Astrocyte (in vitro differentiated cells and primary cell): ENCODE data around the gene UBAC2. TPM values are rescaled to one million over a fixed set of nuclear protein-coding genes. Genes with fewer than 3 reads are reported as not detected.

Experiments
- DNase-seq: peaks from one replicate; pipeline ENCODE4 v3.0.0-alpha.2; 2010; ENCODE audit warnings: low read depth
- FAIRE-seq: peaks from 2 replicates; lab custom pipeline; 2011; peaks lifted over from hg19 to GRCh38; lab: Jason Lieb, UNC
- H2AFZ ChIP-seq: 2 replicates; pipeline ENCODE4 v1.6.0; 2012; ENCODE audit warnings: low read depth, low read length, inconsistent platforms
- H3K27ac ChIP-seq: 2 replicates; pipeline ENCODE4 v1.5.1; 2011; ENCODE audit warnings: low read depth, low read length, inconsistent platforms
- H3K27me3 ChIP-seq: 2 replicates; pipeline ENCODE4 v1.6.0; 2011; ENCODE audit warnings: low read length, inconsistent platforms; ENCODE audit not compliant: insufficient read depth
- H3K36me3 ChIP-seq: 2 replicates; pipeline ENCODE4 v1.5.1; 2011; ENCODE audit warnings: low read length, inconsistent platforms; ENCODE audit not compliant: insufficient read depth
- H3K4me1 ChIP-seq: 2 replicates; pipeline ENCODE4 v1.5.1; 2011; ENCODE audit warnings: low read length, inconsistent platforms; ENCODE audit not compliant: insufficient read depth
- H3K4me2 ChIP-seq: 2 replicates; pipeline ENCODE4 v1.6.0; 2012; ENCODE audit warnings: low read length, inconsistent platforms
- H3K4me3 ChIP-seq: 2 replicates; pipeline ENCODE4 v1.5.1; 2011; ENCODE audit warnings: low read depth, mild to moderate bottlenecking, low read length, inconsistent platforms; ENCODE audit not compliant: insufficient read depth
- H3K79me2 ChIP-seq: 2 replicates; pipeline ENCODE4 v1.6.0; 2012; ENCODE audit warnings: mild to moderate bottlenecking, low read length, inconsistent platforms; ENCODE audit not compliant: insufficient read depth
- H3K9ac ChIP-seq: 2 replicates; pipeline ENCODE4 v1.6.0; 2012; ENCODE audit warnings: mild to moderate bottlenecking, low read length, inconsistent platforms
- H3K9me3 ChIP-seq: 2 replicates; pipeline ENCODE4 v1.5.1; 2012; ENCODE audit warnings: low read depth, mild to moderate bottlenecking, low read length, inconsistent platforms; ENCODE audit not compliant: insufficient read depth
- H4K20me1 ChIP-seq: 2 replicates; pipeline ENCODE4 v1.6.0; 2012; ENCODE audit warnings: low read length, inconsistent platforms; ENCODE audit not compliant: insufficient read depth
- H3K27ac Mint-ChIP-seq: one replicate; pipeline ENCODE4 v1.8.0; 2021; ENCODE audit warnings: mild to moderate bottlenecking, mixed read lengths; ENCODE audit not compliant: unreplicated experiment
- H3K27me3 Mint-ChIP-seq: one replicate; pipeline ENCODE4 v1.8.0; 2021; ENCODE audit warnings: low read depth, mixed read lengths; ENCODE audit not compliant: unreplicated experiment
- H3K36me3 Mint-ChIP-seq: one replicate; pipeline ENCODE4 v1.8.0; 2021; ENCODE audit warnings: low read depth, mixed read lengths; ENCODE audit not compliant: unreplicated experiment
- H3K4me1 Mint-ChIP-seq: one replicate; pipeline ENCODE4 v1.8.0; 2021; ENCODE audit warnings: low read depth, mixed read lengths; ENCODE audit not compliant: unreplicated experiment
- H3K4me3 Mint-ChIP-seq: one replicate; pipeline ENCODE4 v1.8.0; 2021; ENCODE audit warnings: mild to moderate bottlenecking, moderate library complexity, mixed read lengths; ENCODE audit not compliant: unreplicated experiment
- H3K9me3 Mint-ChIP-seq: one replicate; pipeline ENCODE4 v1.8.0; 2021; ENCODE audit warnings: mild to moderate bottlenecking, mixed read lengths; ENCODE audit not compliant: unreplicated experiment
- EZH2 ChIP-seq: IDR thresholded peaks from 2 replicates; pipeline ENCODE4 v1.6.1; 2012; ENCODE audit warnings: mild to moderate bottlenecking, low read length, inconsistent platforms; ENCODE audit not compliant: insufficient read depth
- total RNA-seq: library from RNA; stranded (reverse); gene quantifications from 2 replicates; pipeline ENCODE4 v1.2.1, GENCODE V29; 2021
- TF ChIP-seq, protein P1 (sequence below): IDR thresholded peaks from 2 replicates; pipeline ENCODE4 v1.5.1; 2011; ENCODE audit warnings: low read depth, mild to moderate bottlenecking, inconsistent platforms, low read length, moderate library complexity; ENCODE audit not compliant: insufficient read depth

UBAC2 gene
- total RNA-seq, 1 donor from 2014 or later, result 61.0 TPM

- Mint-ChIP-seq H3K9me3 (no peaks in the 10 kb centered on the region), H3K27ac (no peak overlapping the region), H3K4me1 (peaks cover 3% of the 10 kb centered on the region), H3K27me3 (peaks cover 2% of the 10 kb centered on the region), H3K36me3 (no peaks in the 10 kb centered on the region), H3K4me3 (no peak overlapping the region)
- Histone ChIP-seq H3K27me3 (peaks cover 7% of the 10 kb centered on the region), H3K4me3 (no peak overlapping the region), H3K9me3 (no peaks in the 10 kb centered on the region), H3K4me2 (no peak overlapping the region), H3K4me1 (no peaks in the 10 kb centered on the region), H3K79me2 (no peaks in the 10 kb centered on the region), H4K20me1 (no peaks in the 10 kb centered on the region), H3K27ac (no peak overlapping the region), H3K36me3 (no peaks in the 10 kb centered on the region), H3K9ac (no peak overlapping the region), H2AFZ (no peak overlapping the region)
- TF ChIP-seq EZH2, result no peak
- TF ChIP-seq, protein P1, sequence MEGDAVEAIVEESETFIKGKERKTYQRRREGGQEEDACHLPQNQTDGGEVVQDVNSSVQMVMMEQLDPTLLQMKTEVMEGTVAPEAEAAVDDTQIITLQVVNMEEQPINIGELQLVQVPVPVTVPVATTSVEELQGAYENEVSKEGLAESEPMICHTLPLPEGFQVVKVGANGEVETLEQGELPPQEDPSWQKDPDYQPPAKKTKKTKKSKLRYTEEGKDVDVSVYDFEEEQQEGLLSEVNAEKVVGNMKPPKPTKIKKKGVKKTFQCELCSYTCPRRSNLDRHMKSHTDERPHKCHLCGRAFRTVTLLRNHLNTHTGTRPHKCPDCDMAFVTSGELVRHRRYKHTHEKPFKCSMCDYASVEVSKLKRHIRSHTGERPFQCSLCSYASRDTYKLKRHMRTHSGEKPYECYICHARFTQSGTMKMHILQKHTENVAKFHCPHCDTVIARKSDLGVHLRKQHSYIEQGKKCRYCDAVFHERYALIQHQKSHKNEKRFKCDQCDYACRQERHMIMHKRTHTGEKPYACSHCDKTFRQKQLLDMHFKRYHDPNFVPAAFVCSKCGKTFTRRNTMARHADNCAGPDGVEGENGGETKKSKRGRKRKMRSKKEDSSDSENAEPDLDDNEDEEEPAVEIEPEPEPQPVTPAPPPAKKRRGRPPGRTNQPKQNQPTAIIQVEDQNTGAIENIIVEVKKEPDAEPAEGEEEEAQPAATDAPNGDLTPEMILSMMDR, result no peak
- DNase-seq (no peak), FAIRE-seq (no peak)
These were observed 43.6 kb upstream of the UBAC2 start for GRCh38 chr13:99157046-99157445.

DNA sequence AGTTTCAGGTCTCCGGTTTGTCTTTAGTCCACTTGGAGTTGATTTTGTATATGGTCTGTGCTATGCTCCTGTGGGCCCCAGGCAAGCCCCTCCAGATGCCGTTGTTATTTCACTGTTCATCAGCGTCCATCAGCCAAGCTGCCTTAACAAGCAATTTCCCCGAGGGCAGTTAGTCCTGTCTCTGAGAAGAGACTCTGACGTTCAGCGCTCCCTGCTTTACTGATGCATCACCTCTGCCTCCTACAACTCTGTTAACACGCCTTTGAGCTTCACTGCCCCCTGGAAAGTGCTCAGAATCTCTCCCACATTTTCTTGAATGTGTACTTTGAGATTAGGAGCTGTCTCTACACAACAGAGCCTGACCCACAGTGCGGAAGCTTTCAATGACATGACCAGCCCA is 41.8 kb upstream of the UBAC2 start:
- peaks cover 3% of the 10 kb centered on the region for H3K4me1 Mint-ChIP-seq
- H3K9ac ChIP-seq, result no peak overlapping the region
- no peak overlapping the region for H3K27ac ChIP-seq
- no peaks in the 10 kb centered on the region for H3K9me3 ChIP-seq
- H3K4me2 ChIP-seq, result no peak overlapping the region
- H3K36me3 Mint-ChIP-seq, result no peaks in the 10 kb centered on the region
- peaks cover 2% of the 10 kb centered on the region for H3K27me3 Mint-ChIP-seq
- H2AFZ ChIP-seq, result no peak overlapping the region
- no peaks in the 10 kb centered on the region for H3K4me1 ChIP-seq
- DNase-seq (no peak), FAIRE-seq (peak; percentile 23)
- no peak overlapping the region for H3K27ac Mint-ChIP-seq
- no peak overlapping the region for H3K4me3 ChIP-seq
- no peaks in the 10 kb centered on the region for H3K9me3 Mint-ChIP-seq
- H3K36me3 ChIP-seq, result no peaks in the 10 kb centered on the region
- peaks cover 7% of the 10 kb centered on the region for H3K27me3 ChIP-seq
- no peaks in the 10 kb centered on the region for H4K20me1 ChIP-seq
- no peak overlapping the region for H3K4me3 Mint-ChIP-seq
- TF ChIP-seq, protein P1, result no peak
- no peak for TF ChIP-seq EZH2
- H3K79me2 ChIP-seq, result no peaks in the 10 kb centered on the region

GRCh38 chr13:99159331-99160061 is 41.2 kb upstream of the UBAC2 start:
- Mint-ChIP-seq H3K36me3 (no peaks in the 10 kb centered on the region), H3K27ac (no peak overlapping the region), H3K4me3 (no peak overlapping the region), H3K4me1 (peaks cover 3% of the 10 kb centered on the region), H3K9me3 (no peaks in the 10 kb centered on the region), H3K27me3 (peaks cover 2% of the 10 kb centered on the region)
- H2AFZ ChIP-seq, result no peak overlapping the region
- TF ChIP-seq EZH2, result no peak
- TF ChIP-seq, protein P1, result no peak
- no peak for FAIRE-seq
- DNase-seq, result no peak
- no peaks in the 10 kb centered on the region for H3K79me2 ChIP-seq
- no peaks in the 10 kb centered on the region for H3K36me3 ChIP-seq
- H3K9me3 ChIP-seq, result no peaks in the 10 kb centered on the region
- H3K4me2 ChIP-seq, result no peak overlapping the region
- peaks cover 7% of the 10 kb centered on the region for H3K27me3 ChIP-seq
- H3K4me3 ChIP-seq, result no peak overlapping the region
- H3K9ac ChIP-seq, result no peak overlapping the region
- H4K20me1 ChIP-seq, result no peaks in the 10 kb centered on the region
- no peak overlapping the region for H3K27ac ChIP-seq
- no peaks in the 10 kb centered on the region for H3K4me1 ChIP-seq
